GM23338 (cell line): ENCODE data around the gene ZNF8.

Experiments used
- CREB1 ChIP-seq: fragments of 250-450 bp; sonication (Bioruptor Pico); IDR thresholded peaks from 2 replicates; pipeline ENCODE4 v1.5.0; 2020; ENCODE audit warnings: low read depth, mild to moderate bottlenecking, moderate library complexity
- ETS1 ChIP-seq: IDR thresholded peaks from 2 replicates; pipeline ENCODE4 v1.6.1; 2016; ENCODE audit warnings: antibody characterized with exemption
- EZH2 ChIP-seq: fragments of 200-600 bp; sonication (generic); IDR thresholded peaks from one replicate; pipeline ENCODE4 v1.8.0; 2017; ENCODE audit warnings: antibody characterized with exemption, mild to moderate bottlenecking, low read depth; ENCODE audit not compliant: unreplicated experiment
- EZH2phosphoT487 ChIP-seq: fragments of 200-600 bp; sonication (generic); IDR thresholded peaks from one replicate; pipeline ENCODE4 v1.8.1; 2018; ENCODE audit warnings: antibody characterized with exemption; ENCODE audit not compliant: unreplicated experiment
- JUNB ChIP-seq: IDR thresholded peaks from one replicate; pipeline ENCODE4 v1.6.1; 2016; ENCODE audit warnings: antibody characterized with exemption; ENCODE audit not compliant: unreplicated experiment
- NANOG ChIP-seq: IDR thresholded peaks from 2 replicates; pipeline ENCODE4 v1.6.1; 2016; ENCODE audit warnings: antibody characterized with exemption, borderline replicate concordance
- POLR2AphosphoS5 ChIP-seq: IDR thresholded peaks from 2 replicates; pipeline ENCODE4 v1.6.1; 2016; ENCODE audit warnings: antibody characterized with exemption, low read depth
- STAT1 ChIP-seq: IDR thresholded peaks from one replicate; pipeline ENCODE4 v1.6.1; 2016; ENCODE audit warnings: antibody characterized with exemption; ENCODE audit not compliant: unreplicated experiment
- ZNF114 ChIP-seq: fragments of 250-450 bp; sonication (Bioruptor Pico); IDR thresholded peaks from 2 replicates; pipeline ENCODE4 v1.5.0; 2020; ENCODE audit warnings: mild to moderate bottlenecking, moderate library complexity
- TF ChIP-seq, protein P1 (sequence below), 2 experiments: fragments of 200-600 bp in 1 of 2; sonication (generic) in 1 of 2; conservative IDR thresholded peaks; 2 replicates each; pipeline versions ENCODE4 v1.5.1 to v1.6.1; 2016 to 2017; ENCODE audit warnings: antibody characterized with exemption in 2 of 2, low read depth in 2 of 2, mild to moderate bottlenecking in 2 of 2, moderate library complexity in 1 of 2
- TF ChIP-seq, protein P2 (sequence below): IDR thresholded peaks from one replicate; pipeline ENCODE4 v1.6.1; 2018; ENCODE audit warnings: antibody characterized with exemption; ENCODE audit not compliant: unreplicated experiment
- TF ChIP-seq, protein P3 (sequence below): fragments of 250-450 bp; sonication (Bioruptor Pico); IDR thresholded peaks from 2 replicates; pipeline ENCODE4 v1.5.0; 2020; ENCODE audit warnings: mild to moderate bottlenecking, moderate library complexity

- TF ChIP-seq POLR2AphosphoS5 (peak; percentile 76), EZH2 (peak; percentile 22), CREB1 (CRISPR knock-in tag) (no peak), NANOG (no peak), EZH2phosphoT487 (no peak), STAT1 (no peak), ZNF114 (no peak), JUNB (no peak), ETS1 (no peak)
- TF ChIP-seq, protein P1, sequence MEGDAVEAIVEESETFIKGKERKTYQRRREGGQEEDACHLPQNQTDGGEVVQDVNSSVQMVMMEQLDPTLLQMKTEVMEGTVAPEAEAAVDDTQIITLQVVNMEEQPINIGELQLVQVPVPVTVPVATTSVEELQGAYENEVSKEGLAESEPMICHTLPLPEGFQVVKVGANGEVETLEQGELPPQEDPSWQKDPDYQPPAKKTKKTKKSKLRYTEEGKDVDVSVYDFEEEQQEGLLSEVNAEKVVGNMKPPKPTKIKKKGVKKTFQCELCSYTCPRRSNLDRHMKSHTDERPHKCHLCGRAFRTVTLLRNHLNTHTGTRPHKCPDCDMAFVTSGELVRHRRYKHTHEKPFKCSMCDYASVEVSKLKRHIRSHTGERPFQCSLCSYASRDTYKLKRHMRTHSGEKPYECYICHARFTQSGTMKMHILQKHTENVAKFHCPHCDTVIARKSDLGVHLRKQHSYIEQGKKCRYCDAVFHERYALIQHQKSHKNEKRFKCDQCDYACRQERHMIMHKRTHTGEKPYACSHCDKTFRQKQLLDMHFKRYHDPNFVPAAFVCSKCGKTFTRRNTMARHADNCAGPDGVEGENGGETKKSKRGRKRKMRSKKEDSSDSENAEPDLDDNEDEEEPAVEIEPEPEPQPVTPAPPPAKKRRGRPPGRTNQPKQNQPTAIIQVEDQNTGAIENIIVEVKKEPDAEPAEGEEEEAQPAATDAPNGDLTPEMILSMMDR (conservative IDR thresholded peaks at IDR 0.05; ENCODE audit: low read depth in 2 of 2): no peak
- TF ChIP-seq, protein P2, sequence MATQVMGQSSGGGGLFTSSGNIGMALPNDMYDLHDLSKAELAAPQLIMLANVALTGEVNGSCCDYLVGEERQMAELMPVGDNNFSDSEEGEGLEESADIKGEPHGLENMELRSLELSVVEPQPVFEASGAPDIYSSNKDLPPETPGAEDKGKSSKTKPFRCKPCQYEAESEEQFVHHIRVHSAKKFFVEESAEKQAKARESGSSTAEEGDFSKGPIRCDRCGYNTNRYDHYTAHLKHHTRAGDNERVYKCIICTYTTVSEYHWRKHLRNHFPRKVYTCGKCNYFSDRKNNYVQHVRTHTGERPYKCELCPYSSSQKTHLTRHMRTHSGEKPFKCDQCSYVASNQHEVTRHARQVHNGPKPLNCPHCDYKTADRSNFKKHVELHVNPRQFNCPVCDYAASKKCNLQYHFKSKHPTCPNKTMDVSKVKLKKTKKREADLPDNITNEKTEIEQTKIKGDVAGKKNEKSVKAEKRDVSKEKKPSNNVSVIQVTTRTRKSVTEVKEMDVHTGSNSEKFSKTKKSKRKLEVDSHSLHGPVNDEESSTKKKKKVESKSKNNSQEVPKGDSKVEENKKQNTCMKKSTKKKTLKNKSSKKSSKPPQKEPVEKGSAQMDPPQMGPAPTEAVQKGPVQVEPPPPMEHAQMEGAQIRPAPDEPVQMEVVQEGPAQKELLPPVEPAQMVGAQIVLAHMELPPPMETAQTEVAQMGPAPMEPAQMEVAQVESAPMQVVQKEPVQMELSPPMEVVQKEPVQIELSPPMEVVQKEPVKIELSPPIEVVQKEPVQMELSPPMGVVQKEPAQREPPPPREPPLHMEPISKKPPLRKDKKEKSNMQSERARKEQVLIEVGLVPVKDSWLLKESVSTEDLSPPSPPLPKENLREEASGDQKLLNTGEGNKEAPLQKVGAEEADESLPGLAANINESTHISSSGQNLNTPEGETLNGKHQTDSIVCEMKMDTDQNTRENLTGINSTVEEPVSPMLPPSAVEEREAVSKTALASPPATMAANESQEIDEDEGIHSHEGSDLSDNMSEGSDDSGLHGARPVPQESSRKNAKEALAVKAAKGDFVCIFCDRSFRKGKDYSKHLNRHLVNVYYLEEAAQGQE: no peak
- TF ChIP-seq, protein P3, sequence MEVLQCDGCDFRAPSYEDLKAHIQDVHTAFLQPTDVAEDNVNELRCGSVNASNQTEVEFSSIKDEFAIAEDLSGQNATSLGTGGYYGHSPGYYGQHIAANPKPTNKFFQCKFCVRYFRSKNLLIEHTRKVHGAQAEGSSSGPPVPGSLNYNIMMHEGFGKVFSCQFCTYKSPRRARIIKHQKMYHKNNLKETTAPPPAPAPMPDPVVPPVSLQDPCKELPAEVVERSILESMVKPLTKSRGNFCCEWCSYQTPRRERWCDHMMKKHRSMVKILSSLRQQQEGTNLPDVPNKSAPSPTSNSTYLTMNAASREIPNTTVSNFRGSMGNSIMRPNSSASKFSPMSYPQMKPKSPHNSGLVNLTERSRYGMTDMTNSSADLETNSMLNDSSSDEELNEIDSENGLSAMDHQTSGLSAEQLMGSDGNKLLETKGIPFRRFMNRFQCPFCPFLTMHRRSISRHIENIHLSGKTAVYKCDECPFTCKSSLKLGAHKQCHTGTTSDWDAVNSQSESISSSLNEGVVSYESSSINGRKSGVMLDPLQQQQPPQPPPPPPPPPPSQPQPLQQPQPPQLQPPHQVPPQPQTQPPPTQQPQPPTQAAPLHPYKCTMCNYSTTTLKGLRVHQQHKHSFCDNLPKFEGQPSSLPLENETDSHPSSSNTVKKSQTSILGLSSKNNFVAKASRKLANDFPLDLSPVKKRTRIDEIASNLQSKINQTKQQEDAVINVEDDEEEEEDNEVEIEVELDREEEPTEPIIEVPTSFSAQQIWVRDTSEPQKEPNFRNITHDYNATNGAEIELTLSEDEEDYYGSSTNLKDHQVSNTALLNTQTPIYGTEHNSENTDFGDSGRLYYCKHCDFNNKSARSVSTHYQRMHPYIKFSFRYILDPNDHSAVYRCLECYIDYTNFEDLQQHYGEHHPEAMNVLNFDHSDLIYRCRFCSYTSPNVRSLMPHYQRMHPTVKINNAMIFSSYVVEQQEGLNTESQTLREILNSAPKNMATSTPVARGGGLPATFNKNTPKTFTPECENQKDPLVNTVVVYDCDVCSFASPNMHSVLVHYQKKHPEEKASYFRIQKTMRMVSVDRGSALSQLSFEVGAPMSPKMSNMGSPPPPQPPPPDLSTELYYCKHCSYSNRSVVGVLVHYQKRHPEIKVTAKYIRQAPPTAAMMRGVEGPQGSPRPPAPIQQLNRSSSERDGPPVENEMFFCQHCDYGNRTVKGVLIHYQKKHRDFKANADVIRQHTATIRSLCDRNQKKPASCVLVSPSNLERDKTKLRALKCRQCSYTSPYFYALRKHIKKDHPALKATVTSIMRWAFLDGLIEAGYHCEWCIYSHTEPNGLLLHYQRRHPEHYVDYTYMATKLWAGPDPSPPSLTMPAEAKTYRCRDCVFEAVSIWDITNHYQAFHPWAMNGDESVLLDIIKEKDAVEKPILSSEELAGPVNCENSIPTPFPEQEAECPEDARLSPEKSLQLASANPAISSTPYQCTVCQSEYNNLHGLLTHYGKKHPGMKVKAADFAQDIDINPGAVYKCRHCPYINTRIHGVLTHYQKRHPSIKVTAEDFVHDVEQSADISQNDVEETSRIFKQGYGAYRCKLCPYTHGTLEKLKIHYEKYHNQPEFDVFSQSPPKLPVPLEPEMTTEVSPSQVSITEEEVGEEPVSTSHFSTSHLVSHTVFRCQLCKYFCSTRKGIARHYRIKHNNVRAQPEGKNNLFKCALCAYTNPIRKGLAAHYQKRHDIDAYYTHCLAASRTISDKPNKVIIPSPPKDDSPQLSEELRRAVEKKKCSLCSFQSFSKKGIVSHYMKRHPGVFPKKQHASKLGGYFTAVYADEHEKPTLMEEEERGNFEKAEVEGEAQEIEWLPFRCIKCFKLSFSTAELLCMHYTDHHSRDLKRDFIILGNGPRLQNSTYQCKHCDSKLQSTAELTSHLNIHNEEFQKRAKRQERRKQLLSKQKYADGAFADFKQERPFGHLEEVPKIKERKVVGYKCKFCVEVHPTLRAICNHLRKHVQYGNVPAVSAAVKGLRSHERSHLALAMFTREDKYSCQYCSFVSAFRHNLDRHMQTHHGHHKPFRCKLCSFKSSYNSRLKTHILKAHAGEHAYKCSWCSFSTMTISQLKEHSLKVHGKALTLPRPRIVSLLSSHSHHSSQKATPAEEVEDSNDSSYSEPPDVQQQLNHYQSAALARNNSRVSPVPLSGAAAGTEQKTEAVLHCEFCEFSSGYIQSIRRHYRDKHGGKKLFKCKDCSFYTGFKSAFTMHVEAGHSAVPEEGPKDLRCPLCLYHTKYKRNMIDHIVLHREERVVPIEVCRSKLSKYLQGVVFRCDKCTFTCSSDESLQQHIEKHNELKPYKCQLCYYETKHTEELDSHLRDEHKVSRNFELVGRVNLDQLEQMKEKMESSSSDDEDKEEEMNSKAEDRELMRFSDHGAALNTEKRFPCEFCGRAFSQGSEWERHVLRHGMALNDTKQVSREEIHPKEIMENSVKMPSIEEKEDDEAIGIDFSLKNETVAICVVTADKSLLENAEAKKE (CRISPR knock-in tag): no peak
These were observed 68.5 kb downstream of the ZNF8 start for GRCh38 chr19:58346961-58347929.
